Body of pancreas (tissue), 4 donors: ENCODE results near the gene GTF2IRD2. TPM values are rescaled to one million over a fixed set of nuclear protein-coding genes. Genes with fewer than 3 reads are reported as not detected.
"Not testable (repeated sequence)": the region's sequence is repeated elsewhere in the genome, so short reads cannot be mapped to it uniquely, and the experiment has no call there.

Experiments
- ATAC-seq: fragments of 150-250 bp; one replicate; pipeline ENCODE4 v1.9.1; 2016
- DNase-seq, 4 donors: peaks; one replicate each; pipeline ENCODE4 v3.0.0-alpha.2; 2019
- H3K27ac ChIP-seq, 4 donors: fragments of 200-600 bp; sonication (generic); 1 replicate in 3 of 4; 2 replicates in 1 of 4; pipeline versions ENCODE4 v1.5.1 to v1.6.1; 2016 to 2019; ENCODE audit warnings: mild to moderate bottlenecking in 1 of 4, mixed read lengths in 1 of 4, moderate library complexity in 1 of 4
- H3K27me3 ChIP-seq, 2 donors: fragments of 200-600 bp; sonication (generic); one replicate each; pipeline ENCODE4 v1.6.0; 2016; ENCODE audit warnings: mild to moderate bottlenecking in 1 of 2
- H3K36me3 ChIP-seq, 2 donors: fragments of 200-600 bp; sonication (generic); replicated peaks in 1 of 2; 2 replicates each; pipeline ENCODE4 v1.5.1; 2016; ENCODE audit warnings: low read depth in 2 of 2; ENCODE audit not compliant: insufficient read depth in 1 of 2
- H3K4me1 ChIP-seq: fragments of 200-600 bp; sonication (generic); one replicate; pipeline ENCODE4 v1.6.0; 2016
- H3K4me3 ChIP-seq, 2 donors: fragments of 200-600 bp; sonication (generic); 1 replicate in 1 of 2; 2 replicates in 1 of 2; pipeline ENCODE4 v1.5.1; 2016 to 2019
- H3K9me3 ChIP-seq, 3 donors: fragments of 200-600 bp; sonication (generic); 1 replicate in 2 of 3; 2 replicates in 1 of 3; pipeline ENCODE4 v1.5.1; 2016
- WGBS, 2 donors: methylation state at CpG; one replicate each; pipeline ENCODE4 v1.1.5; 2017; 5-methylcytosine and 5-hydroxymethylcytosine counted together
- intact Hi-C: fragments of 100-400 bp; cut with DNase I; formaldehyde crosslinking; loops from one replicate; pipeline ENCODE4 v1.15.1; 2023
- total RNA-seq, 2 donors: library from RNA; depleted of rRNA; stranded (reverse); fragments of >200 nt; gene quantifications; one replicate each; pipeline ENCODE4 v1.1.0, GENCODE V29; 2016

Gene GTF2IRD2
- total RNA-seq, 2 donors from 2014 or later = 11.4 to 20.1 TPM

GRCh38 chr7:74779053-74779452 lies 72.4 kb downstream of the GTF2IRD2 start:
- H3K4me1 ChIP-seq, intact Hi-C loops, ATAC-seq, H3K9me3 ChIP-seq, H3K27ac ChIP-seq, H3K27me3 ChIP-seq, DNase-seq, H3K36me3 ChIP-seq, H3K4me3 ChIP-seq: not testable (repeated sequence)
- whole genome bisulfite sequencing, 2 donors = no CpG with 5 or more reads among the region's 17 CpGs

- intact Hi-C loops, H3K36me3 ChIP-seq, H3K27ac ChIP-seq, H3K9me3 ChIP-seq, ATAC-seq, DNase-seq, H3K4me1 ChIP-seq, H3K4me3 ChIP-seq, H3K27me3 ChIP-seq: not testable (repeated sequence)
- WGBS, 2 donors = no CpG with 5 or more reads among the region's 6 CpGs
These were observed 76.3 kb downstream of the GTF2IRD2 start for GRCh38 chr7:74775111-74775510.

GRCh38 chr7:74773760-74774750 lies 77.3 kb downstream of the GTF2IRD2 start, which contains the start of gene NCF1:
NCF1 (plus strand) TSS chr7:74774011; CDS start chr7:74774032, 21 bp downstream.
- ATAC-seq, H3K4me3 ChIP-seq, H3K27me3 ChIP-seq, DNase-seq, intact Hi-C loops, H3K36me3 ChIP-seq, H3K27ac ChIP-seq, H3K4me1 ChIP-seq, H3K9me3 ChIP-seq: not testable (repeated sequence)
- no CpG with 5 or more reads among the region's 21 CpGs for WGBS, 2 donors

- H3K4me1 ChIP-seq, DNase-seq: not testable (repeated sequence)
These were observed 79.3 kb downstream of the GTF2IRD2 start for GRCh38 chr7:74772093-74772492.

GRCh38 chr7:74770062-74770461 lies 81.3 kb downstream of the GTF2IRD2 start:
- H3K4me1 ChIP-seq, intact Hi-C loops, H3K4me3 ChIP-seq, H3K27ac ChIP-seq, ATAC-seq, H3K36me3 ChIP-seq, H3K27me3 ChIP-seq, H3K9me3 ChIP-seq, DNase-seq: not testable (repeated sequence)
- 93% methylated on average over 3 of the region's 7 CpGs; no CpG with 5 or more reads in 1 of the 2 donors for WGBS, 2 donors

More at GRCh38 chr7:74772093-74772492, 79.3 kb downstream of the GTF2IRD2 start:
- H3K9me3 ChIP-seq, ATAC-seq, intact Hi-C loops, H3K27ac ChIP-seq, H3K36me3 ChIP-seq, H3K27me3 ChIP-seq, H3K4me3 ChIP-seq: not testable (repeated sequence)
- WGBS, 2 donors = 100% methylated on average over 2 of the region's 6 CpGs; no CpG with 5 or more reads in 1 of the 2 donors

- H3K27ac ChIP-seq, DNase-seq, H3K4me3 ChIP-seq, H3K9me3 ChIP-seq, H3K27me3 ChIP-seq, H3K4me1 ChIP-seq, ATAC-seq, H3K36me3 ChIP-seq, intact Hi-C loops: not testable (repeated sequence)
- WGBS, 2 donors = 80% methylated on average over 5 of the region's 10 CpGs; no CpG with 5 or more reads in 1 of the 2 donors
These were observed 84.4 kb downstream of the GTF2IRD2 start for GRCh38 chr7:74766991-74767390.

GRCh38 chr7:74766509-74766908 lies 84.9 kb downstream of the GTF2IRD2 start:
- 60% methylated on average over 1 of the region's 7 CpGs; no CpG with 5 or more reads in 1 of the 2 donors for WGBS, 2 donors
- not testable (repeated sequence) for ATAC-seq, H3K4me1 ChIP-seq

GRCh38 chr7:74765205-74765918 lies 86.0 kb downstream of the GTF2IRD2 start:
- H3K4me3 ChIP-seq, intact Hi-C loops, H3K27me3 ChIP-seq, H3K27ac ChIP-seq, H3K9me3 ChIP-seq, DNase-seq, H3K36me3 ChIP-seq, H3K4me1 ChIP-seq: not testable (repeated sequence)
- WGBS, 2 donors = no CpG with 5 or more reads among the region's 17 CpGs
- ATAC-seq = peak; percentile 13

More at GRCh38 chr7:74766509-74766908, 84.9 kb downstream of the GTF2IRD2 start:
- H3K4me3 ChIP-seq, intact Hi-C loops, H3K27ac ChIP-seq, H3K9me3 ChIP-seq, H3K36me3 ChIP-seq, H3K27me3 ChIP-seq, DNase-seq: not testable (repeated sequence)

GRCh38 chr7:74758982-74759381 lies 92.4 kb downstream of the GTF2IRD2 start:
- H3K27me3 ChIP-seq, H3K4me1 ChIP-seq, intact Hi-C loops, H3K36me3 ChIP-seq, H3K9me3 ChIP-seq, DNase-seq, H3K4me3 ChIP-seq, ATAC-seq, H3K27ac ChIP-seq: not testable (repeated sequence)
- no CpG with 5 or more reads among the region's 3 CpGs for WGBS, 2 donors

- DNase-seq, H3K27me3 ChIP-seq, H3K36me3 ChIP-seq, H3K27ac ChIP-seq, H3K4me3 ChIP-seq, H3K4me1 ChIP-seq, H3K9me3 ChIP-seq, ATAC-seq, intact Hi-C loops: not testable (repeated sequence)
- no CpG with 5 or more reads among the region's 7 CpGs for WGBS, 2 donors
These were observed 93.1 kb downstream of the GTF2IRD2 start for GRCh38 chr7:74758268-74758667.

GRCh38 chr7:74756673-74757072 lies 94.7 kb downstream of the GTF2IRD2 start:
- H3K36me3 ChIP-seq, H3K4me3 ChIP-seq, DNase-seq, H3K9me3 ChIP-seq, H3K27ac ChIP-seq, intact Hi-C loops, H3K27me3 ChIP-seq, ATAC-seq, H3K4me1 ChIP-seq: not testable (repeated sequence)
- no CpG with 5 or more reads among the region's 5 CpGs for WGBS, 2 donors
